Skeletal muscle cell (primary cell): Measurements from ENCODE around the gene PEDS1.
"Not testable (repeated sequence)": the region's sequence is repeated elsewhere in the genome, so short reads cannot be mapped to it uniquely, and the experiment has no call there.

Experiments used
- DNase-seq: peaks from one replicate; pipeline ENCODE4 v3.0.0-alpha.2; 2010; ENCODE audit warnings: low read depth
- H3K4me3 ChIP-seq: 2 replicates; pipeline ENCODE4 v1.5.1; 2011; ENCODE audit warnings: low read depth, mild to moderate bottlenecking, control low read depth, low read length, moderate library complexity

The PEDS1 gene

DNA sequence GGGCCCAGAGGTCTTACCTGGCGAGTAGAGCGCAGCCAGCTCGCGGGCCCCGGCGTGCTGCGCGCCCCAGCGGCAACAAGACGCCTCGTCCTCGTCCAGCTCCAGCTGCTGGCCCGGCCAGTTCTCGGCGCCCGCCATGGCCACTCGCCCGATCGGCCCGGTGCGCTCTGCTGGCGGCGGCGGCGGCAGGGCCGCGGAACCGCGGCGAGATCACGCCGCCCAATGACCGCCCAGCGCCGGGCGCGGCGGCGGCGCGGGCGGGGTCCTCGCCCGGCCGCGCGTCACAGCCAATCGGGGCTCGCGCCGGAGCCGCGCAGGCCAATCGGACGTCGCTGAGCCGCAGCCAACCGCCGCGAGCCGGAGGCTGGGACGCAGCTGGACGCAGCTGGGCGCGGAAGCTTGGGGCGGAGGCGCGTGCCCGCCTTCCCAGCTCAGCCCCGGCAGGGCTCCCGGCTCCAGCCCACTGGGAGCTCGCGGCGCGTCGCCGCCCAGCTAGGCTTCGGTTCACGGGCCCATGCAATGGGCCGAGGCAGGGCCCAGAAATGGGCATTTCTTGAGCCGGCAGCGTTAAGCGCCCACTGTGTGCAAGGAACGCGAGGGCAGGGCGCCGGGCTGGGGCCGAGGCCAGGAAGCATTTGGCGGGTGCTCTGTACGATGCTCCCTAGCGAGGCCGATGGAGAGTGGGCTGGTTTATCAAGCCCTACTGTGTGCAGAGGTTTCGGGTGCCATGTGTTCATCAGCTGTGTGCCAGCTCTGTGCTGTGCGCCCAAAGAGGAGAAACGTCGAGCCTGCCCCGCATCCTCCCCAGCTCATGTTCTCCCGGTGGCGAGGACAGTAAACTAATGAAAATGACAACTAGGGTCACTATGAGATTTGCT lies at the start of gene PEDS1:
Gene PEDS1, minus strand, starts transcription at position 224 of the 878 bp plus-strand sequence. Its CDS starts 86 bp downstream, at position 138.
- peak; percentile 75 for DNase-seq
- peak within 1 kb of the TSS; percentile 98 for H3K4me3 ChIP-seq

DNA sequence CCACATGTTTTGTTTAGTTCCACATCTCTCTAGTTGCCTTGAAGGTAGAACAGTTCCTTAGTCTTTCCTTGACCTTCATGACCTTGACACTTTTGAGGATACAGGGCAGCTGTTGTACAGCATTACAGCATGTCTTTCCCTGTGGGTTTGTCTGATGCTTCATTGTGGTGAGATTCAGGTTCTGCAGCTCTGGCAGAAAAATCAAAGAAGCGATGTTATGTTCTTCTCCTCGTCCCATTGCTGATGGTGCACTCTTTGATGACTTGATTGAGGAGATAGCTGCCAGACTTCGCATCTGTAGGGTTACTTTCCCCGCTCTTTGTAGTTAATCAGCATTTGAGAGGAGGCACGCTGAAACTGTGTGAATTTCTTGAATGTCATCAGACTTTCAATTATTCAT lies 49.2 kb upstream of the PEDS1 start:
- no peak for DNase-seq
- no peak overlapping the region for H3K4me3 ChIP-seq

DNA sequence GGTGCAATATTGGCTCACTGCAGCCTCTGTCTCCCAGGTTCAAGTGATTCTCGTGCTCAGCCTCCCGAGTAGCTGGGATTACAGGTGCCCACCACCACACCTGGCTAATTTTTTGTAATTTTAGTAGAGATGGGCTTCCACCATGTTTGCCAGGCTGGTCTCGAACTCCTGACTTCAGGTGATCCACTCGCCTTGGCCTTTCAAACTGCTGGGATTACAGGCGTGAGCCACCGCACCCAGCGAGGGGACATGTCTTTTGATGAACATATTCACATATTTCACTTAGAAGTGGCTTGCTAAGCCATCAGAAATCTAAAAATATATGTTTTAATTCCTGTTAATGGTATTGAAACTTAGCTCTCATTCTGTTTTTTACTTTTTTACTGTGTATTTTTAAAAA lies 48.2 kb upstream of the PEDS1 start:
- not testable (repeated sequence) for H3K4me3 ChIP-seq

DNA sequence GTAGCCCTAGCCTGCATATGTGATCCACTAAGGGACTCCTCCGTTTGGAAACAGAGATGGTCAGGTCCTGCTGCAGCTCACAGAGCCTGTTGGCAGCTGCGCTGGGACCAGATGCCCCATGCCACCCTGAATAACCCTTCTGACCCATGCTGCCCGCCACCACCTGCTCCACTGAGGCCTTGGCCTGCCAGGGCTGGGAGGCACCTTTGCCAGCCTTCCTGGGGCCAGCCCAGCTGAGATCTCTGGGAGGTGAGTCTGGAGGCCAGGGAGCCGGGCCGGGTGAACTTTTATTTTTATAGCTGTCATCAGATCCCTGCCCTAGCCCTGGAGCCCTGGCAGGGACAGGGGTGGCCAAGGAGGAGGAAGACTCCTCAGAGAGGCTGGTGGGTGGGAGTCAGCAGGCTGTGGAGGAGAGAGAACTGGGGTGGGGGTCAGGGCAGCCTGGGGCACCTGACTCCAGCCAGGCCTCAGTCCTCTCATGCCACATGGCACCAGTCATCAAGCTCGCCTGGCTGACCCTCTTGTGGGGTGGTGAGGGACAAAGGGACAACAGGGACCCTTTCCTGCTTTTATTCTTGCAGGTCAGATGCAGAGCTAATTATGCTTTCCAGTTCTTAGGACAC lies 47.1 kb upstream of the PEDS1 start:
- no peak for DNase-seq
- H3K4me3 ChIP-seq: no peak overlapping the region

More for the DNA sequence above, 48.2 kb upstream of the PEDS1 start:
- DNase-seq: not testable (repeated sequence)

GRCh38 chr20:50199703-50200102 lies 46.2 kb upstream of the PEDS1 start:
- DNase-seq: no peak
- H3K4me3 ChIP-seq: no peak overlapping the region

GRCh38 chr20:50198716-50199115 lies 45.2 kb upstream of the PEDS1 start:
- DNase-seq: no peak

GRCh38 chr20:50198180-50198666 lies 44.7 kb upstream of the PEDS1 start:
- no peak for DNase-seq
- H3K4me3 ChIP-seq: no peak overlapping the region

More at GRCh38 chr20:50198716-50199115, 45.2 kb upstream of the PEDS1 start:
- H3K4me3 ChIP-seq: no peak overlapping the region

- H3K4me3 ChIP-seq: no peak overlapping the region
- no peak for DNase-seq
Observed at GRCh38 chr20:50197463-50198179, 44.1 kb upstream of the PEDS1 start.

- no peak overlapping the region for H3K4me3 ChIP-seq
- no peak for DNase-seq
Observed at GRCh38 chr20:50196896-50197295, 43.4 kb upstream of the PEDS1 start.

GRCh38 chr20:50196248-50196647 lies 42.7 kb upstream of the PEDS1 start:
- DNase-seq: no peak
- no peak overlapping the region for H3K4me3 ChIP-seq

- H3K4me3 ChIP-seq: no peak overlapping the region
Observed at GRCh38 chr20:50195524-50196120, 42.1 kb upstream of the PEDS1 start.

DNA sequence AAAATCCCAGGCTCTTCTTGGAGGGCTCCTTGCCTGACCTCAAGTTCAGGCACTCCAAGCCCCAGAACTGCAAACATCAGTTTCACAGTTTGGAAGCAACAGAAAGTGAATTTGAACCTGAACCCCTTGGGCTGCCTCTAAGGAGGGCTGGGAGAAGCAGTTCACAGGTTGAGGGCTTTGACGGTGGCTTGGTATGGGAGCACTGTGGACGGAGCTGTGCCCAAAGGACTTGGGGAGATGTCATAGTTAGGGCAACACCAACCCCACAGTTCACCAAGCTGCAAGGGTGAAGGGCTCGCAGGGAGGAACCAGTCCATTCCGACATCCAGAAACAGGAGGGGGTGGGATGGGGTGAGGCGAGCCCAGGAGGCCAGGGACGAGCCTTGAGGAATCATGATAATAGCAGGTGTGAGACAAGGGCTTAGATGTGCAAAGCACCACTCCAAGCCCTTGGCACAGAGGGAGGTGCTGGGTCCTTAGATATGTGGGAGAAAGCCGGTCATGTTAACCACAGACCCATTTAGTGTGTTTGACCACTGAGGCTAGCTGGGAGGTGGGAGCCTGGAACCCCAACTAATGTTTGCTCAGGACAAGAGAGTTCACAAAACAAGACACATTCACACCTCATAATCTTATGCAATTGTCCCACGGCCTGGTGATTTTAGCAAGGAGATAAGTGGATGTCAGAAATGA lies 41.5 kb upstream of the PEDS1 start:
- DNase-seq: no peak
- peak overlapping the region; percentile 92 for H3K4me3 ChIP-seq

More at GRCh38 chr20:50195524-50196120, 42.1 kb upstream of the PEDS1 start:
- no peak for DNase-seq

GRCh38 chr20:50194422-50194830 lies 40.9 kb upstream of the PEDS1 start:
- no peak for DNase-seq
- peak overlapping the region; percentile 92 for H3K4me3 ChIP-seq

GRCh38 chr20:50193836-50194421 lies 40.4 kb upstream of the PEDS1 start:
- peak overlapping the region; percentile 92 for H3K4me3 ChIP-seq

DNA sequence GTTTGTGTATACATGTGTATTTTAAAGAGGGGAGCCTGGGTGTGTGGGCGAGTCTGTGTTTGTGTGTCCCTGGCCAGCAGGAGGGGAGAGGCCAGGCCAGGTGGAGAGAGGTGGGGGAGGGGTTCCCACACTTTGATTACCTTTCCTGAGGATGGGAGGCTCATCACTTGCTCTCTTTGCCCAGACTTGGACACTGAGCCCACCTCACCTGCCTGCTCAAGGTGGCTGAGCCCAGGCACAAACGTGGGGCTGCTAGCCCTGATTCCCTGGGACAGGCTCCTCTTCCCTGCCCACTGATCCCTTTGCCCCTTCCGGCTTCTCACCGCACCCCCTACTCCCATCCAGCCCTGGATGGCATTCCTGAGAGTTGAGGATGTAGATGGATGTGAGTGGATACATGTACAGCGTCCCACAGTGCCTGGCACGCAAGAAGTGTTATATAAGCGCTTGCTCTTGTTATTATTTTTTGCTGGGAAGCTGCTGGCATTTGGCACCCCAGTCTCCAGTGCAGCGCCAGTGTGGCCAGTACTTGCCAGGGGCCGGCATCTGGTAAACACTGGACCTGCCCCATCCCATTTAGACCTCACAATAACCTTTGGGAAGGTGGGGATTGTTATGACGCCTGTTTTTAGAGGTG lies 39.8 kb upstream of the PEDS1 start:
- H3K4me3 ChIP-seq: peak overlapping the region; percentile 92
- DNase-seq: no peak

More at GRCh38 chr20:50193836-50194421, 40.4 kb upstream of the PEDS1 start:
- no peak for DNase-seq

DNA sequence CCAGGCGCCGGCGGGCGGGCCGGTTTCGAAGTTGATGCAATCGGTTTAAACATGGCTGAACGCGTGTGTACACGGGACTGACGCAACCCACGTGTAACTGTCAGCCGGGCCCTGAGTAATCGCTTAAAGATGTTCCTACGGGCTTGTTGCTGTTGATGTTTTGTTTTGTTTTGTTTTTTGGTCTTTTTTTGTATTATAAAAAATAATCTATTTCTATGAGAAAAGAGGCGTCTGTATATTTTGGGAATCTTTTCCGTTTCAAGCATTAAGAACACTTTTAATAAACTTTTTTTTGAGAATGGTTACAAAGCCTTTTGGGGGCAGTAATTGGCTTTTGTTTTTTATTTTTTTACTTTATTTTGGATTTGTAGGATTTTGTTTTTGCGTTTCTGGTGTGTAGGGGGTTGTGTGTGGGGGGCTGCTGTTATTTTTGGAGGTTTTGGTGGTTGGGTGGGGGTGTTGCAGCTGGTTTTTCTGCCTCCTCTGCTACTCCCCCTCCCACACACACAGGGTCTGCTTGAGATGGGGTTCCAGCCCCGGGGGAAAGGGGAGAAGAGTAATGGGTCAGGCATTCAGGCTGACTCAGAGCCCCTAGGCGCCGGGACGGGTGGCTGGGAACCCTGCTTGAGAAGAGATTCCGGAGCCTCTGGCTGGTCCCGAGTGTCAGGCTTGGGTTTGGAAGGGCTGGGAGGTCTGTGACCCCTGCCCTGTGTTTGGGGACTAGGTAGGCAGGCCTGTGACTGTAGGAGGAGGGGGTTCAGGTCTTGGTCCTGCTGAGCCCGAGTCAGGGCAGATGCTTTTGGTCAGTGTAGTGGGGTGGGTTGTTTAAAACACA lies 39.1 kb upstream of the PEDS1 start:
- DNase-seq: peak; percentile 69
- peak overlapping the region; percentile 92 for H3K4me3 ChIP-seq
